CD4-positive, alpha-beta T cell treated with Interleukin-4 for 1 hour (primary cell): ENCODE measurements around the gene HMBS.
"Not testable (repeated sequence)": the region's sequence is repeated elsewhere in the genome, so short reads cannot be mapped to it uniquely, and the experiment has no call there.

Source experiments
- DNase-seq, 2 donors: peaks; one replicate each; pipeline ENCODE4 v3.0.0-alpha.2; 2020 to 2022

The HMBS gene

GRCh38 chr11:119121811-119122124 is 37.1 kb downstream of the HMBS start:
- DNase-seq: no peak

GRCh38 chr11:119125821-119126220 is 41.1 kb downstream of the HMBS start:
- no peak for DNase-seq

GRCh38 chr11:119126675-119127268 is 42.1 kb downstream of the HMBS start:
- no peak for DNase-seq

- no peak for DNase-seq
These were observed 46.0 kb downstream of the HMBS start for GRCh38 chr11:119130662-119131061.

GRCh38 chr11:119134389-119134978 is 49.8 kb downstream of the HMBS start:
- peak in 1 of 2 donors; percentile 34 for DNase-seq

- DNase-seq: not testable (repeated sequence)
These were observed 54.6 kb downstream of the HMBS start for GRCh38 chr11:119139276-119139675.
